Adrenal gland (tissue), 5 donors: ENCODE measurements around the gene MED12.

Experiments
- POLR2A ChIP-seq, 2 donors: fragments of 450-650 bp; IDR thresholded peaks; one replicate each; pipeline ENCODE4 v1.6.1; 2017; ENCODE audit warnings: antibody characterized with exemption in 2 of 2, mild to moderate bottlenecking in 2 of 2, moderate library complexity in 1 of 2
- TF ChIP-seq, protein P1 (sequence below), 6 experiments: fragments of 450-650 bp in 4 of 6; fragments of 200-600 bp in 2 of 6; sonication (generic) in 1 of 6; IDR thresholded peaks; 1 replicate in 5 of 6; 2 replicates in 1 of 6; pipeline versions ENCODE4 v1.5.1 to v1.8.0; 2016 to 2021; ENCODE audit warnings: antibody characterized with exemption in 6 of 6, mild to moderate bottlenecking in 2 of 6, moderate library complexity in 1 of 6
- donor health status: DM: no; HTN: no; CAD: no.

DNA sequence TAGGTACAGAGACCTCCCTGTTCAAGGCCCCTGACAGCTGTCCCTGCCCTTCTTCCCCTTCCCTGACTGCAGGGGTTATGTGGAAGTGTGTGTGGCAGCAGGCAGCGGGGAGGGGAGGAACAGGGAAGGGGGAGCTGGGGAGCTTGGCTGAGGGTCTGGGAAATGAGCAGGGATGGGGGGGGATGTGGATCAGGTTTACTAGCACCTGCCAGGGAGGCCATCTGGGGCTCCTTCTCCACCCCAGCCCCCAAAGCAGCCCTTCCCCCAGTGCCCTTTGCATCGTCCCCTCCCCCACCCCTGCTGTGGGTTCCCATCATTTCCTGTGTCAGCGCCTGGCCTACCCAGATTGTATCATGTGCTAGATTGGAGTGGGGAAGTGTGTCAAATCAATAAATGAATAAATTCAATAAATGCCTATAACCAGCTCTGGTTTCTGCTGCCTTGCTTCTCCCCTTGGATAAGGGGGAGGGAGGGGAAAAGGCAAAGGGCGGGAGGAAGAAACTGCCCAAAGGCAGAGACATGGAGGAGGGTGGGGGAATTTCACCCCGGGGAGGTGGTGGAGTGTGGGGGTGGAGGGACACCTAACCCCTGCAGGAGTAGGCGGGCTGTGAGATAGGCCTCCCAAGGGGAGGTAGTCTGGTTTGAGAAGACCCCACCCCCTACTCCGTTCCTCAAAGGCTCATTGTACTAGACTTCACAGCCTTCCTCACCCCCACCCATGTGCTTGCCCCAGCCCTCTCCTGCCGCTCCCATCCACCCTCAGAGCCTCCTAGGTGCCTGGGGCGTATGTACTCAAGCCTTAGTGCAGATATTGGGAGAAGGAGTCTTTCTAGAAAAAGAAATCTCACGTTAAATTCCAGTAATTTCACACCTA lies 15.0 kb upstream of the MED12 start:
- TF ChIP-seq, protein P1, sequence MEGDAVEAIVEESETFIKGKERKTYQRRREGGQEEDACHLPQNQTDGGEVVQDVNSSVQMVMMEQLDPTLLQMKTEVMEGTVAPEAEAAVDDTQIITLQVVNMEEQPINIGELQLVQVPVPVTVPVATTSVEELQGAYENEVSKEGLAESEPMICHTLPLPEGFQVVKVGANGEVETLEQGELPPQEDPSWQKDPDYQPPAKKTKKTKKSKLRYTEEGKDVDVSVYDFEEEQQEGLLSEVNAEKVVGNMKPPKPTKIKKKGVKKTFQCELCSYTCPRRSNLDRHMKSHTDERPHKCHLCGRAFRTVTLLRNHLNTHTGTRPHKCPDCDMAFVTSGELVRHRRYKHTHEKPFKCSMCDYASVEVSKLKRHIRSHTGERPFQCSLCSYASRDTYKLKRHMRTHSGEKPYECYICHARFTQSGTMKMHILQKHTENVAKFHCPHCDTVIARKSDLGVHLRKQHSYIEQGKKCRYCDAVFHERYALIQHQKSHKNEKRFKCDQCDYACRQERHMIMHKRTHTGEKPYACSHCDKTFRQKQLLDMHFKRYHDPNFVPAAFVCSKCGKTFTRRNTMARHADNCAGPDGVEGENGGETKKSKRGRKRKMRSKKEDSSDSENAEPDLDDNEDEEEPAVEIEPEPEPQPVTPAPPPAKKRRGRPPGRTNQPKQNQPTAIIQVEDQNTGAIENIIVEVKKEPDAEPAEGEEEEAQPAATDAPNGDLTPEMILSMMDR (IDR thresholded peaks at IDR 0.05), result no peak
- no peak for TF ChIP-seq POLR2A (IDR thresholded peaks at IDR 0.05)
